MCF 10A (cell line): ENCODE measurements around the gene MSANTD3. TPM values are rescaled to one million over a fixed set of nuclear protein-coding genes. Genes with fewer than 3 reads are reported as not detected.

ENCODE experiments used
- BruUV-seq: library from RNA; stranded (reverse); fragments of 400-500 nt; replicated peaks from 2 replicates; lab custom pipeline; 2021; lab: Mats Ljungman, UMichigan
- CTCF ChIA-PET: fragments of 300-600 bp; sonication (Branson Sonifier 250); formaldehyde crosslinking; extraction: SDS; loops from one replicate; lab custom pipeline; 2021; ENCODE audit warnings: antibody characterized with exemption, inconsistent platforms; lab: Yijun Ruan, JAX
- POLR2A ChIA-PET: fragments of 300-600, 350-650 bp; sonication (Branson Sonifier 250); formaldehyde crosslinking; extraction: SDS; loops from one replicate; lab custom pipeline; 2020; ENCODE audit warnings: antibody characterized with exemption, inconsistent platforms; lab: Yijun Ruan, JAX
- DNase-seq: peaks from one replicate; pipeline ENCODE4 v3.0.0-alpha.2; 2018; ENCODE audit not compliant: unreplicated experiment
- H3K27ac Mint-ChIP-seq: one replicate; pipeline ENCODE4 v1.8.0; 2022; ENCODE audit warnings: mild to moderate bottlenecking, low read depth, mixed read lengths; ENCODE audit not compliant: unreplicated experiment
- H3K27me3 Mint-ChIP-seq: one replicate; pipeline ENCODE4 v1.8.0; 2022; ENCODE audit warnings: mixed read lengths; ENCODE audit not compliant: insufficient read depth, unreplicated experiment
- H3K36me3 Mint-ChIP-seq: one replicate; pipeline ENCODE4 v1.8.0; 2022; ENCODE audit warnings: mild to moderate bottlenecking, moderate library complexity, mixed read lengths; ENCODE audit not compliant: insufficient read depth, unreplicated experiment
- H3K4me1 Mint-ChIP-seq: one replicate; pipeline ENCODE4 v1.8.0; 2022; ENCODE audit warnings: mixed read lengths; ENCODE audit not compliant: insufficient read depth, unreplicated experiment
- H3K4me3 Mint-ChIP-seq: one replicate; pipeline ENCODE4 v1.8.0; 2022; ENCODE audit warnings: mild to moderate bottlenecking, moderate library complexity, mixed read lengths; ENCODE audit not compliant: unreplicated experiment
- H3K9me3 Mint-ChIP-seq: one replicate; pipeline ENCODE4 v1.8.0; 2022; ENCODE audit warnings: mixed read lengths; ENCODE audit not compliant: unreplicated experiment
- intact Hi-C: fragments of 100-400 bp; cut with micrococcal nuclease; formaldehyde crosslinking; loops from 2 replicates; pipeline ENCODE4 v1.14.1; 2022
- total RNA-seq: library from RNA; stranded (reverse); gene quantifications from 2 replicates; pipeline ENCODE4 v1.2.3, GENCODE V29; 2022
- TF ChIP-seq, protein P1 (sequence below): fragments of 200-600 bp; IDR thresholded peaks from one replicate; pipeline ENCODE4 v1.8.0; 2022; ENCODE audit warnings: antibody characterized with exemption, mild to moderate bottlenecking; ENCODE audit not compliant: unreplicated experiment

MSANTD3 gene
- total RNA-seq, 1 experiment from 2014 or later, result 41.3 TPM

DNA sequence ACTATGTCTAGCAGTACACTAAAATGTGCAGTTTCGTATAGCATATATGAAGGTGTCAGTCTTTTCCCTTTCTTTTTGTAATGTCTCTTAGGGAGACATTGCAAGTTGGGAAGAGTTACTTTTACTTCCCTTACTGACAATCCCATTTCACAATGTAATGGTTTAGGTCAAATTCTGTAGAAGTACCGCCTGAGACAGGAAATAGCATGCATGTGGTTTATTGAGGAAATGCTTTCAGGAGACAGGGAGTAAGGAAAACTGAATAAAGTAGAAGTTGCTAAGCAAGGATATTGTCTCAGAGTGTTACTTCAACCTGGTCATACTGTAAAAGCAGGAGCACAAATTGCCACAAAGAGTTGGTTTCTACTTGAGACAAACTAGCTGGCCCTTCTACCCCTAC is 32.1 kb upstream of the MSANTD3 start:
- Mint-ChIP-seq H3K4me3 (no peak overlapping the region), H3K36me3 (no peaks in the 10 kb centered on the region), H3K27me3 (no peaks in the 10 kb centered on the region), H3K27ac (no peak overlapping the region), H3K9me3 (no peaks in the 10 kb centered on the region), H3K4me1 (no peaks in the 10 kb centered on the region)
- POLR2A ChIA-PET, result no interaction called here
- TF ChIP-seq, protein P1, sequence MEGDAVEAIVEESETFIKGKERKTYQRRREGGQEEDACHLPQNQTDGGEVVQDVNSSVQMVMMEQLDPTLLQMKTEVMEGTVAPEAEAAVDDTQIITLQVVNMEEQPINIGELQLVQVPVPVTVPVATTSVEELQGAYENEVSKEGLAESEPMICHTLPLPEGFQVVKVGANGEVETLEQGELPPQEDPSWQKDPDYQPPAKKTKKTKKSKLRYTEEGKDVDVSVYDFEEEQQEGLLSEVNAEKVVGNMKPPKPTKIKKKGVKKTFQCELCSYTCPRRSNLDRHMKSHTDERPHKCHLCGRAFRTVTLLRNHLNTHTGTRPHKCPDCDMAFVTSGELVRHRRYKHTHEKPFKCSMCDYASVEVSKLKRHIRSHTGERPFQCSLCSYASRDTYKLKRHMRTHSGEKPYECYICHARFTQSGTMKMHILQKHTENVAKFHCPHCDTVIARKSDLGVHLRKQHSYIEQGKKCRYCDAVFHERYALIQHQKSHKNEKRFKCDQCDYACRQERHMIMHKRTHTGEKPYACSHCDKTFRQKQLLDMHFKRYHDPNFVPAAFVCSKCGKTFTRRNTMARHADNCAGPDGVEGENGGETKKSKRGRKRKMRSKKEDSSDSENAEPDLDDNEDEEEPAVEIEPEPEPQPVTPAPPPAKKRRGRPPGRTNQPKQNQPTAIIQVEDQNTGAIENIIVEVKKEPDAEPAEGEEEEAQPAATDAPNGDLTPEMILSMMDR, result no peak
- CTCF ChIA-PET, result no interaction called here
- no peak for DNase-seq
- no TSS peak for BruUV-seq
- intact Hi-C loops, result no loop called here

DNA sequence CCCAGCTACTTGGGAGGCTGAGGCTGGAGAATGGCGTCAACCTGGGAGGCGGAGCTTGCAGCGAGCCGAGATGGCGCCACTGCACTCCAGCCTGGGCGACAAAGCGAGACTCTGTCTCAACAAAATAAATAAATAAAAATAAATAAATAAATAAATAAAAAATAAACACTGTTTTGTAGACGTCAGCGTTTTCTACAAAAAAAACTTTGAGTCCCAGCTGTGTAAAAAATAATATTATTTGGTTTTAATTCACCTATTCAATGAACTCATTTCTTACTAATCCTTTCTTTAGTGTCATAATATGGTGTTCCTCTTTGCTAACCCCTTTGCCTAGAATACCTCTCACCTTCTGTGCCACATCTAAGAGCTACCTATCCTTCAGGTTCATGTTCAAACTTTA is 30.2 kb upstream of the MSANTD3 start:
- intact Hi-C loops, result no loop called here
- DNase-seq, result no peak
- H3K27me3 Mint-ChIP-seq, result no peaks in the 10 kb centered on the region
- POLR2A ChIA-PET, result no interaction called here
- H3K4me1 Mint-ChIP-seq, result no peaks in the 10 kb centered on the region
- CTCF ChIA-PET, result interaction anchor here (0.6 kb wide), 1 partner anchor 174 kb away, joined by 3 read pairs; no protein-coding TSS in a partner anchor
- TF ChIP-seq, protein P1, result no peak
- BruUV-seq, result no TSS peak
- no peak overlapping the region for H3K27ac Mint-ChIP-seq
- H3K9me3 Mint-ChIP-seq, result no peaks in the 10 kb centered on the region
- H3K36me3 Mint-ChIP-seq, result no peaks in the 10 kb centered on the region
- no peak overlapping the region for H3K4me3 Mint-ChIP-seq

DNA sequence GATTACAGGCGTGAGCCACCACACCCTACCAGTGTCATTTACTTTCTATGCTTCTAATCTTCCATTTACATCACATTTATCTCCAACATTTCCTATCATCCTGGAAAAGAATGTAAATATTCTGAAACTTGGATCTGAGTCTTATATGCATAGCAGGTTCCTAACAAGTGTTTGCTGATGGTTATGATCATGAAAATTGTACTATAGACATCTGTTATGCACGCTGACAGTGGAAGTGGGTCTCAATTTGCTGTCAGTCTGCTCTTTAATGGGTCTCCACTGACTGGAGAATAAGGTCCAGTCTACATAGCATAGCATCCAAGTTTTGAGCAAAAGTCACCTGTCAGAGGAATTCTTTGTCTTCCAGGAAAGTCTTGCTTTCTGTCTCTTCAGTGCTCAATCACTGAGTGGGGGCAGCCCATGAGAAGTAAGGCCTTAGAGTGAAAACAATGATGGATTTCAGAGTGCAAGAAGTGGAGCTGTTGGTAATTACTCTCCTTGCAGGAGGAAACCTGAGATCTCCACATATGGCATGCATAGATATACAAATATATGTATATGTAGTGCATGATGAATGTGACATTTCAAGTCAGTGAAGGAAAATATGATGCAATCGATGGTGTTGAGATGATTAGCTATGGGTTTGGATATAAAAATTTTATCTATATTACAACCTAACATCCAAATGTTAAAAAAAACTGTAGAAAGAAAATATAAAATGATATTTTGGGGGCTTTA is 29.2 kb upstream of the MSANTD3 start:
- Mint-ChIP-seq H3K36me3 (no peaks in the 10 kb centered on the region), H3K9me3 (peaks cover 2% of the 10 kb centered on the region), H3K27me3 (no peaks in the 10 kb centered on the region), H3K4me1 (no peaks in the 10 kb centered on the region), H3K27ac (no peak overlapping the region), H3K4me3 (no peak overlapping the region)
- BruUV-seq, result no TSS peak
- DNase-seq, result no peak
- POLR2A ChIA-PET, result no interaction called here
- CTCF ChIA-PET, result no interaction called here
- intact Hi-C loops, result no loop called here
- TF ChIP-seq, protein P1, result no peak

DNA sequence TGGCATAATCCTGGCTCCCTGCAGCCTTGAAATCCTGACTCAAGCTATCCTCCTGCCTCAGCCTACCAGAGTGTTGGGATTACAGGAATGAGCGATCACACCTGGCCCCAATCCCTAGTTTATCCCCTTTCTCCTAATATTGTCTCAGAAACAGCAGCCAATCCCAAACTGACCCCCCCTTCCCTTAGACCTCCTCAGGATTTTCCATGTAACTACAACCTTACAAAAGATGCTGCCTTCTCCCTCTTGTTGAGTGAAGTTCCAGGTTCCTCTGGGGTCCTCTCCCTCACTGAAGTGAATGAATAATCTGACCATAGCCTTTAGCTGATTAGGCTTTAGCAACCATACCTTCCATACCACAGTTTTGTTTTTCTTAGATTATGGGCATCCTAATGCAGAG is 25.9 kb upstream of the MSANTD3 start:
- Mint-ChIP-seq H3K27ac (no peak overlapping the region), H3K36me3 (no peaks in the 10 kb centered on the region), H3K27me3 (no peaks in the 10 kb centered on the region), H3K4me1 (no peaks in the 10 kb centered on the region), H3K4me3 (no peak overlapping the region), H3K9me3 (peaks cover 7% of the 10 kb centered on the region)
- no peak for DNase-seq
- ChIA-PET POLR2A (interaction anchor here (1.2 to 1.3 kb wide), 2 partner anchors 24 to 48 kb away, joined by 4 to 5 read pairs; partner anchors contain the start of gene TEX10), CTCF (interaction anchor here (0.6 to 1.0 kb wide), 2 partner anchors 18 to 25 kb away, joined by 3 to 4 read pairs; no protein-coding TSS in a partner anchor)
- TF ChIP-seq, protein P1, result no peak
- BruUV-seq, result no TSS peak
- intact Hi-C loops, result no loop called here
